Suppressor macrophage treated with lipopolysaccharide for 4 hours (primary cell): Measurements from ENCODE around the gene PISD.
"Not testable (repeated sequence)": the region's sequence is repeated elsewhere in the genome, so short reads cannot be mapped to it uniquely, and the experiment has no call there.

ENCODE experiments used
- DNase-seq: peaks from one replicate; pipeline ENCODE4 v3.0.0-alpha.2; 2020

The PISD gene

DNA sequence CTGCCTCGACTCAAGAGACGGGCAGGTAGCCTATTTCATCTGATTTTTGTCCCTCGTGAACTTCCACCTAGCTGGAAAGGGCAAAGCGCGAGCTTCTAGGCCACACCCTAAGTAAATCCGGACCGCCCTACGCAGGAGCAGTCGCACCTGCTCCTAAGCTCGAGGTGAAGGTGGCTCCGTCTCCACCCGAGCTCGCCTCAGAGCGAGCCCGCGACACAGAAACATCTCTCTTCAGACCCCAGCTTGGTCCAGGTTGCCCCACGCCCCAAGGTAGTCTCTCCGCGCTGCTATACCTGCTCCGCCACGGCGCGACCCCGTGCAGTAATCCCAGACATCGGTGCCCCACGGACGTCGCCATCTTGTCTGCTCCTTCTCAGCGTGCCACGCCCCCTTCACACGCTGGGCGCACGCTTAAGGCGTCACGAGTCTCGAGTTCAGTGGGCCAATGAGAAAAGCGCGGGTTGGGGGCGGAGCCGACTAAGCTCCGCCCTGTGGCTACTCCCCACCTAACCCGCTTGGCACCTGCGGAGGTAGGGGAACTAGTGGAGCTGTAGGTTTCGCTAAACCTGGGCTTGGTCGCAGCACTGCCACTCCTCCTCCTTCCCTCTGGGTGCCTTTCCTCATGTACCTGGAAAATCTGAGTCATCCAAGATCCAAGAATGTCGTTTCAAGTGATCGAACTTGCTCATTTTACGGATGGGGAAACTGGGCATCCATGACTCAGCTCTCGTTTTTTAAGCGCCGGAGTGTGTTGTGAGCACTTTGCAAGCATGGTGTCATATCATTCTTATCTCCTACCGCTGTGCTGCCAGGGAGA lies at the start of gene PISD:
PISD (minus strand) TSS at position 365 of the 817 bp plus-strand sequence; CDS start at position 358, 7 bp downstream.
- DNase-seq: peak; percentile 97

DNA sequence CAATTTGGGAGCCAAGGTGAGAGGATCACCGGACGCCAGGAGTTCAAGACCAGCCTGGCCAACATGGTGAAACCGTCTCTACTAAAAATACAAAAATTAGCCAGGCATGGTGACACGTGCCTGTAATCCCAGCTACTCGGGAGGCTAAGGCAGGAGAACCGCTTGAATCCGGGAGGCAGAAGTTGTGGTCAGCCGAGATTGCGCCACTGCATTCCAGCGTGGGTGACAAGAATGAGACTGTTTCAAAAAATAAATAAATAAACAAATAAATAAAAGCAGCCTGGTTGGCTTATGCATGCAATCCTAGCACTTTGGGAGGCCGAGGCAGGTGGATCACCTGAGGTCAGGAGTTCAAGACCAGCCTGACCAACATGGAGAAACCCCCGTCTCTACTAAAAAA lies 49.2 kb upstream of the PISD start:
- peak; percentile 12 for DNase-seq

DNA sequence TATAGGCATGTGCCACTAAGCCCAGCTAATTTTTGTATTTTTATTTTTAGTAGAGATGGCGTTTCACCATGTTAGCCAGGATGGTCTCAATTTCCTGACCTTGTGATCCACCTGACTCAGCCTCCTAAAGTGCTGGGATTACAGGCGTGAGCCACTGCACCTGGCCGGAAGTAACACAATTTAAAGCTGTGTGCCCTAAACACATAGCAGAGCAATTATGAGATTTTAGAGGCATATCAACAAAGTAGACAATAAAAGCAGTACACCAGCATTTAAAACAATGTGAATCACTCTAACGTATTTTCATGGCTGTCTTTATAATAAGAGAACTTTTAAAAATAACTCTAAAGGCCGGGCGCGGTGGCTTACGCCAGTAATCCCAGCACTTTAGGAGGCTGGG lies 45.5 kb upstream of the PISD start:
- no peak for DNase-seq

DNA sequence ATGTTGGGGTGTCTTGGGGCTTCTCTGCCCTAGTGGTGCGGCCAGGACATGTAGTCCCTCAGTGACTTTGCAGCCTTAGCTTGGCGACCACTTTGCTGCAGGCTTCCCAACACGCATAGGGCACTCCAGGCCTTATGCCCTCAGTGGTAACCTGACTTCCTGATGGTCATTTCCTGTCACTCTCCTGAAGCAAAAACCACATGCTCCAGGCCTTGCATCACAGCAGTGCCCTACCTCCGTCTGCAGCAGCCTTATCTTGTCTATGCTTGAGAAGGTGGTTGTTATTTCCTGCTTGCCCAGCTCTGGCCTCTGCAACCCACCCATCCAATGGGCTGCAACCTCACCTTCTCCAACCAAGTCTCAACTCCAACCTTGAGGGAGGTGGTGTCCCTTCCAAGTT lies 33.4 kb upstream of the PISD start:
- no peak for DNase-seq

DNA sequence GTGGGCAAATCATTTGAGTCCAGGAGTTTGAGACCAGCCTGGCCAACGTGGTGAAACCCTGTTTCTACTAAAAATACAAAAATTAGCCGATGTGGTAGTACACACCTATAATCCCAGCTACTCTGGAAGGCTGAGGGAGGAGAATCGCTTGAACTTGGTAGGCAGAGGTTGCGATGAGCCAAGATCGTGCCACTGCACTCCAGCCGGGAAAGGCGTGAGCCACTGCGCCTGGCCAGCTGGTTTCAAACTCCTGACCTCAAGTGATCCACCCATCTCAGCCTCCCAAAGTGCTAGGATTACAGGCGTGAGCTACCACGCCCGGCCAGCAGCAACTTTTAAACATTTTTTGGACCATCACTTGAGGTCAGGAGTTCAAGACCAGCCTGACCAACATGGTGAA lies 32.0 kb upstream of the PISD start:
- DNase-seq: not testable (repeated sequence)

DNA sequence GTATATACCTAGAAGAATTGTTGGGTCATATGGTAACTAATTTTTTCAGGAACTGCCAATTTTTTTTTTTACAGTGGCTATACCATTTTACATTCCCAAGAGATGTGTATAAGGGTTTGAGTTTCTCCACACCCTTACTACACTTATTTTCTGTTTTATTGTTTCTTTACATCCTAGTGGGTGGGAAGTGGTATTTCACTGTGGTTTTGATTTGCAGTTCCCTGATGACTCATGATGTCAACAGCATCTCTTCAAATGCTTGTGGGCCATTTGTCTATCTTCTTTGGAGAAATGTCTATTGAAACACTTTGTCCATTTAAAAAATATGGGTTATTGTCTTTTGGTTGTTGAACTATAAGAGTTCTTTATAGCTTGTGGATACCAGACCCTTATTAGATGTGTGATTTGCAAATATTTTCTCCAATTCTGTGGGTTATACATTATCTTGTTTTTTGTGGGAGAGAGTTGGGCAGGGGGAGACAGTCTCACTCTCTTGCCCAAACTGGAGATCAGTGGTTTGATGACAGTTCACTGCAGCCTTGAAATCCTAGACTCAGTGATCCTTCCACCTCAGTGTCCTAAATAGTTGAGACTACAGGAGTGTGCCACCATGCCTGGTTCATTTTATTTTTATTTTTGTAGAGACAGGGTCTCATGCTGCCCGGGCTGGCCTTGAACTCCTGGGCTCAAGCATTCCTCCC lies 30.3 kb upstream of the PISD start:
- peak; percentile 68 for DNase-seq

DNA sequence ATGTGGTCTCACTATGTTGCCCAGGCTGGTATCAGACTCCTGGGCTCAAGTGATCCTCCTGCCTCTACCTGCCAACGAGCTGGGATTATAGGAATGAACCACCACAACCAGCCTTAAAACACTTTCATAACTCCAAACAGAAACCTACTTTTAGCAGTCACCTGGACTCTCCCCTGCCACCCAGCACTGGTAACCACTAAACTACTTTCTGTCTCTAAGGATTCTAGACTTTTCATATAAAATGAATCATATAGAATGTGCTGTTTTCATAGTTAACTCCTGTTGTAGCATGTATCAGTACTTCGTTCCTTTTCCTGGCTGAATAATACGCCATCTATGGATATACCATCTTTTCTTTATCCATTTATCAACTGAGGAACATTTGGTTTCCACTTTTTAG lies 29.4 kb upstream of the PISD start:
- no peak for DNase-seq

DNA sequence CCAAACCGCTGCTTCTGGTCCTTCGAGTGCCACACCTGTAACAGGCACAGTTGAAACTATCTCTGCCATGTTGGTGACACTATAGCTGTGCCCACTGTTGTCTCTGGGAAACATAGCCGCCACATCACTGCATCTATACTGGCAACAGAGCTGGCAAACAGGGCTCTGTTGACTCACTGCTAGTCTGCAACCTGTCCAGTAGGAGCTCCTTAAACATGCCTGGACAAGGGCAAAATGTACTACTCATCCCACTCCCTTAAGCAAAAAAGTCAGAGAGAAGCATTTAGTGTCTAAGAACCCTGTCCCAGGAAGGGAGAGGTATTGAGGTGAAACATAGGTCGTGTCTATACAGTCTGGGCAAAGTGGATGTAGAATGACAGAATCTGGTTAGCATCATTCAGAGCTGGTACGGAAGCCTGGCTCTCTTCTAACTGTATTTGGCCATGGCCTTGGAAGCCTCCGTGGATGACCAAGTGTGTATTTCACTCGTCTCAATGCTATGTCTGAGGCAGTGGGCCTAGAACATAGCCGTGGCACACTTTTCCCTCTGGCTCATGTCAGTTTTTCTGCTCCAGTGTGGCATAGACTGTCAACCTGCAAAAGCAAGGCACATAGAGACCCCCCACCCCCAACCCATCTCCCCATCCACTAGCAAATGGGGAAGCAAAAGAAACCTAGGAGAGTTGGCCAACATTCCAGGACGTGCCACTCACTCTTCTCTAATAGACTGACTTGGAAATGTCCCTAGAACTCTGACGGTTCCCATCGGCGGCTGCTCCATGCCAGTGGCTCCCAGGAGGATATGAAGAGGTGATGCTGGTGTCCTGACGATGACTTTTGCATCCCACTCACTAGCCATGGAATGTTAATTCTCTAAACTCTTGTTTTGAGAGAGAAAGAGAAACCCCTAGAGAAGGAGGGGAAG lies 21.4 kb upstream of the PISD start:
- no peak for DNase-seq

DNA sequence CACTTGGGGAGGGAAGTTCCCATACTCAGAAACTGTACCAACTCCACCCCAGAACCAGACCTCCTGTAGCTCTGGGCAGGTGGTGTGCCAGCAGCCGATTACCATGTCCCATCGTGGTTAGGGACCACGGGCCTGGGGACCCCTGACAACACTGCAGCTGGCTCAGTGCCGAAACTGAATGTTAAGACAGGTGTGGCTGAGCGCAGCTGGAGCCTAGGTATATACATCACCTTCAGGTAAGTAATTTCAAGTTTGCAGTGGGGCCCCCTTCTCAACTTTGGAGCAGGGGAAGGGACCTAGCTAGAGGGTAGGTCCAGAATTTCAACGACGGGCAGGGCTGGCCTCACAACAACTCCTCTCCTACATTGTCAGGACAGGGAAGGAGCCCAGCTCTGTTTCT lies 20.7 kb upstream of the PISD start:
- no peak for DNase-seq

DNA sequence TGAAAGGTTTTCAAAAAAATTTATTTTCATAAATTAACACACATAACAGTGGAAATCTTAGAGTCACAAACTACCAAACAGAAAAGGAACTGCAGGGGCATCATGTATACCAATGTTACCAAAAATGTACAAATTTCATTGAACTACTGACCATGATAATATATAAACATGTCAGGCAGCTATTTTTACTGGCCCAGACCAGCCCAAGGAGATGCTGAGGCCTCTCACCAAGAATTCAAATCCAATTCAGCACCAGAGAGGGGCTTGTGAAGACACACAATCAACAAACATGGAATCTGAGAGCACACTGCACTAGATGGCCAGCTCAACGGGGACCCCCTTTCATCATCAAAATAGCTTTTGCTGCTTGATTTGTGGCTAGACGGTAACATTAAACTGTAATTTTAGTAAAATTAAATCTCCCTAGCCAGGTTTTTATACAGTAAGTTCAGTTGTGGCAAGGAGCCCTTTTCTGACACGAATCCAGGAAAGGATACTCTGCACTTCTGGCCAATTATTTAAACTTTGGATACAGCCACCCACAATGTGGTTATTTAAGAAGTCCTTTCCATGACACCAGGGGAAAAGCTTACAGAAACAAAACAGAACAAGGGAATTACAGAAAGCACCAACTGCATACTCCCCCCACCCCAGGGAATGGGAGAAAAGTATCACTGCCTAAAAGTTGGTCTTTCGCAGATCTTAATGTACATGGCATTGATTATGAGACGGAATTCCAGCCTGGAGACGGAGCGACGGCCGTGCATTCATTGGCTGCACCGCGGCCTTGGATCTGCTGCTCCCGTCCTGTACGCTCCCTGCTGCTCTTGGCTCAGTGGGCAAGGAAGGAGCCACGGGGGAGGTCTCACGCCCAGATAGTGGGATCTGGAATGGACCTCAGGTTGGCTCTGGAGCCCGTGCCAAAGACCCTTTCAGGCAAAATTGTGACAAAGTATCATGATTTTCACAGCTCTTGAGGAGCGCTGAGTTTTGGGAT lies 19.6 kb upstream of the PISD start:
- DNase-seq: no peak

DNA sequence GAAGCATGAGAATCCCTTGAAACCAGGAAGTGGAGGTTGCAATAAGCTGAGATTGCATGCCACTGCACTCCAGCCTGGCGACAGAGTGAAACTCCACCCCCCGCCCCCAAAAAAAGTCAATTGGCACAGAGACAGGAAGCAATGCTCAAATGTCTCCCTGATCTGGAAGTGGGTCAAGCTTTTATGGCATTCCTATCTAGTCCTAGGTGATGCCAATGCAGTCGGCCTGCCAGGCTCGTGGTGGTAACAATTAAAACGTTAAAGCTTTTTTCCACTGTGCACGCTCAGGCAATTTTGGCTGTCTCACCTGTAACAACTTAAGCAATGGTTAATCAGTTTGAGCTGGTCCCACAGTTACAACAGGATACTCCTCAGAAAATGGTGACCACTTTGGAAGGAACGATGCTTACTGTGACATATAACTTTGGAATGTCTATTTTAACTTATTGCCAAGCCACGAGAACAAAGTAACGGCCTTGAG lies 18.9 kb upstream of the PISD start:
- DNase-seq: peak; percentile 60

DNA sequence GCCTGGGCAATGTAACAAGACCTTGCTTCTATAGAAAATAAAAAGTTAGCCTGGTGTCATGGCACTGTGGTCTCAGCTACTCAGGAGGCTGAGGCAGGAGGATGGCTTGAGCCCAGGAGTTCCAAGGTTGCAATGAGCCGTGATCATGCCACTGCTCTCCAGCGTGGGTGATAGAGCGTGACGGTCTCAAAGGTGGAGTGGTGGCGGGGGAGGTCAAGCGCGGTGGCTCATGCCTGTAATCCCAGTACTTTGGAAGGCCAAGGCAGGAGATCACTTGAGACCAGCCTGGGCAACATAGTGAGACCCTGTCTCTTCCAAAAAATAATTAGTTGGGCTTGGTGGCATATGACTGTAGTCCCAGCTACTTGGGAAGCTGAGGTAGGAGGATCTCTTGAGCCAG lies 16.7 kb upstream of the PISD start:
- no peak for DNase-seq

DNA sequence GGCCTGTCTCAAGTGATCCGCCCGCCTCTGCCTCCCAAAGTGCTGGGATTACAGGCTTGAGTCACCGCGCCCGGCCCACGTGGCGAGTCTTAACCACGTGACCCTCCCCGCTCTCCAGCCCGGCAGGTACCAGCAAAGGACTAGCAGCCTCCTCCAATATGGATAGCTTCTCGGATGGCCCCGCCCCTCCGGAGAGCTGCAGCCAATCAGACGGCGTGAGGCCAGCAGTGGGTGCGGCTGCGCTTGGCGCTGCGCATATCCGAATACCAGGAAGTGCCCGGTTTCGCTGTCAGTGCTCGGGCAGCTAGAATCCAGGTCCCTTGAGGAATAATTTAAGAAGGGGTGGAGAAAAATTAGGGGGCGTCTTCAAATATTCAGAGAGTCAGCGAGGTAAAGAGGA lies 14.7 kb upstream of the PISD start:
- peak; percentile 93 for DNase-seq

DNA sequence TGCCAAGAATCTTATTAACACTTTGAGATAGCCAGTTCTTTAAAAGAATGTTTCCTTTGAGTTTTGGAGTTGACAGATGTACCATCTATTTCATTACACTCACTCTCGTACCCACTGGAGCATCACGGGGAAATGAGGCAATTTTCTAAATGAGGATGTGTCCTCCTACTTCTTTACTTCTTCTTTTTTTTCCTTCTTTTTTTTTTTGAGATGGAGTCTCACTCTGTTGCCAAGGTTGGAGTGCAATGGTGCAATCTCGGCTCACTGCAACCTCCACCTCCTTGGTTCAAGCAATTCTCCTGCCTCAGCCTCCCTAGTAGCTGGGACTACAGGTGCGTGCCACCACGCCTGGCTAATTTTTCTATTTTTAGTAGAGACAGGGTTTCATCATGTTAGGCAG lies 12.2 kb upstream of the PISD start:
- DNase-seq: peak; percentile 77

DNA sequence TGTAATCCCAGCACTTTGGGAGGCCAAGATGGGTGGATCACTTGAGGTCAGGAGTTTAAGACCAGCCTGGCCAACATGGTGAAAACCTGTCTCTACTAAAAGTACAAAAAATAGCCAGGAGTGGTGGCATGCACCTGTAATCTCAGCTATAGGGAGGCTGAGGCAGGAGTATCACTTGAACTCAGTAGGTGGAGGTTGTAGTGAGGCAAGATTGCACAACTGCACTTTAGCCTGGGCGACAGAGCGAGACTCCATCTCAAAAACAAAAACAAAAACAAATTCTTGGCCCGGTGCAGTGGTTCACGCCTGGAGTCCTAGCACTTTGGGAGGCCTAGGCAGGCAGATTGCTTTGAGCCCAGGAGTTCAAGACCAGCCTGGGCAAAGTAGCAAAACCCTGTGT lies 6.8 kb upstream of the PISD start:
- not testable (repeated sequence) for DNase-seq

DNA sequence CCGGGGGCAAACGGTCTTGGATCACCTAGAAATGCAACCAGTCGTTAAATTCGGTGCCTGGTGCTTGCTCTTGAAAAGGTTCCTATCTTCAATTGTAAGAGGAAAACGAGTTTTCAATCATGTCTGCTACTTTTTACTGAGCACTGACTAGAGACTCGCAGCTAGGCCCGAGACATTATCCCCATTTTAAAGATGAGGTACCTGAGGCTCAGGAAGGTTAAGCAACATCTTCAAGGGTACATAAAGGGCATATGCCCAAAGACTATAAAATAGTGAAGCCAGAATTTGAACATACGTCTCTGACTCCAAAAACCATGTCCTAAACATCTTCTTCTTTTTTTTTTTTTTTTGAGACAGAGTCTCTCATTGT lies 638 bp upstream of the PISD start:
- no peak for DNase-seq

DNA sequence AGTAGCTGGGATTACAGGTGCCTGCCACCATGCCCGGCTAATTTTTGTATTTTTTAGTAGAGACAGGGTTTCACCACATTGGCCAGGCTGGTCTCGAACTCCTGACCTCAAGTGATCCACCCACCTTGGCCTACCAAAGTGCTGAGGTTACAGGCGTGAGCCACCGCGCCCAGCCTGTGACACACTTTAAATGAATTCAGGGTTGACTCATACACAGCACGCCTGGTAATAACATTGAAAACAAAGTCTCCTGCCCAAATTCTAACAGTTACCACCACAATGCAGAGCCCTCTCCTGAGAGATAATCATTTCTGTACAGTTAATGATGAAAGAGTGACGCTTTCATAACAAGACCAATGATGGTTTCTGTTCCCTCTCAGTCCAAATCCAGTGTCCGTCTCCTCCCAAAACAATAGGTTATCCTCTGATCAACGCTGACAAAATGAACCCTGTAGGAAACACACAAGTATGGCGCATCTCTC lies 1.1 kb downstream of the PISD start:
- peak; percentile 64 for DNase-seq

DNA sequence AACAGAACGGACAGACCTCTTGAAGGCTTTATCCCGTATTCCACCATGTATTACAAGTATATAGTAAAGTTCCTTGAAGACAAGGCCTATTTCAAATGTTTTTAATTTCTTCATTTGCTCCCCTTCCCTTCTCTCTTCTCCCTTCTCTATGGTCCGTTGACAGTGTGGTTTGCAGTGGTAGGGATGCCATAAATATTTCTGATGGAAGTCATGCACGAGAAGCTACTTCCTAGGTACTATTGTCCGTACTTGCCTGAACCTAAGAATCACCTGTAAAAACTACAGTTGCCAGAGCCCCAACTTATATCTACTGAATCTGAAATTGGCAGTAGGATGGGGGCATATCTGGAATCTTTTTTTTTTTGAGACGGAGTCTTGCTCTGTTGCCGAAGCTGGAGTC lies 2.8 kb downstream of the PISD start:
- DNase-seq: no peak

DNA sequence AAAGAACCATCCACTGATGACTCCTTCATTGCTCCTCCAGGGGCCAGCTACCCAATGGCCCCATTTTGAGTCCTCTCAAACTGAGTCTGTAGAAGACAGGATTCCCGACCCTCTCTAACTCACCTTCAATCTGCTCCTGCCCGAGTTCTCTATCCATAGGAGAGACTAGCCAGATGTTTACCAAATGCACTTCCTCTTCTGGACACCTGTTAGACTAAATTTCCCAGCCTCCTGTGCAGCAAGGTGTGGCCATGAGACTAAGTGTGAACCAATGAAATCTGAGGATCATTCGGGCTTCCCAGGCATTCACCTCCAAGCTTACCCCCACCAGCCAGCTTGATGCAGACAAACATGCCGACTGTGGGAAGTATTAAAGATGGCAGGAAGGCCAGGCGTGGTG lies 7.6 kb downstream of the PISD start:
- no peak for DNase-seq

DNA sequence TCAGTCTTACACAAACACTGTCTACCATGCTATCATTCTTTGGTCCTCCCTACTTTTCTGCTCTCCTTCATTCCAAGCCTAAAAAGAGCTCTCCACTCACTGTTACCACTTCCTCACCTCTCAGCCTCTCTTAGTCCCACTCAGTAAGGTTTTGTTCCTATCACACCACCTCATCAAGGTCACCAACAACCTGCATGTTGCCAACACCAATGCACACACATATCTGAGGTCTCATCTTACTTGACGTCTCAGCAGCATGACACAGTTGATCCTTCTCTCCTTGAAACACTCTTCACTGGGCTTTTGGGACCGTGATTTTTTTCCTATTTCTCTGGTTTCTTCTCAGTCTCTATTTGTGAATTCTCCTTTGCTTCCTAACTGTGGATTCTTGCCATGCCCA lies 8.1 kb downstream of the PISD start:
- DNase-seq: no peak

DNA sequence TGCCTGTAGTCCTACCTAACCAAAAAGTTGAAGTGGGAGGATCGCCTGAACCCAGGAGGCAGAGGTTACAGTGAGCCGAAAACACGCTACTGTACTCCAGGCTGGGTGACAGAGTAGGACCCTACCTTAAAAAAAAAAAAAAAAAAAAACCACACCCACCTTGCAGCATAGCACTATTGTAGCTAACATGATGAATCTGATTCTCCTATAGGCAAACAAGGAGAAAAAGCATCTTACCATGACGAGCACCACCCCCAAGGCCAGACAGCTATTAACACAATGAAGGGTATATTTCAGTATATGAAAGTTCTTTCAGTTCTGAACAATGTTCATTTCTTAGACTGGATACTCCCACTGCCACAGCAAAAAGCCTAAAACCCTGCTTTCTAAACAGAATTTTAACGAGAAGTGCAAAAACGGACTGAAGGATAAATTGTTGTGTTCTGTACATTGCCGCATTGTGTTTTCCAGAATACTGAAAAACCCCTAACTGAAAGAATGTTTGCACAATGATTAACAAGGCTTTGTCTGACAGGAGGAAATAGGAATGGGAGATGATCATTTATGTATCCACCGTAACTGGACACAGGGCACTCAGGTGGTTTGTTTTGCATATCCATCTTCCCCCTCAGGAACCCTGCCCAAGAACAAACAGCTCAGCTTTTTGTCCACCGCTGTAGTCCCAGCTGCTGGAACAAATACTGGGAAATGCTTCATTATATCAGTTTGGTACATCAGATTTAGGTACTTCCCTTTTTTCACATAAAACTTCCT lies 8.9 kb downstream of the PISD start:
- DNase-seq: no peak
